ENCODE data around the gene INPP5A. TPM values are rescaled to one million over a fixed set of nuclear protein-coding genes. Genes with fewer than 3 reads are reported as not detected.

INPP5A gene
- total and polyA plus RNA-seq, 2 of the 13 experiments (the other 11 are each of a cell fraction or from before 2014, with no cell fraction given): 17.5 to 37.9 TPM

- H3K9me3 ChIP-seq (ENCODE audit: low read length): no peaks in the 10 kb centered on the region
- no peak for ATAC-seq
- no TSS peak for BruUV-seq (replicated peaks)
- intact Hi-C loops (cut with micrococcal nuclease; ENCODE audit: unreplicated experiment): loop anchor here (5.0 kb wide), 1 partner anchor 353 kb away; no protein-coding TSS in a partner anchor
- no peak overlapping the region for H3K4me3 ChIP-seq (replicated peaks in 1 of 3; ENCODE audit: insufficient read depth in 1 of 3, low read depth in 2 of 3, low read length in 3 of 3)
- no peak overlapping the region for H3K9ac ChIP-seq (ENCODE audit: insufficient read depth, low read depth, low read length)
- in situ Hi-C loops (cut with HindIII; ENCODE audit: extremely low pct_ligation_motif_present, low pct_unique_long_range_greater_than_20kb): no loop called here
- no peaks in the 10 kb centered on the region for H3K4me1 ChIP-seq (ENCODE audit: insufficient read depth, low read length)
- ChIA-PET CTCF (ENCODE audit: low intra/inter-chr PET ratio, low total read pairs) (no interaction called here), POLR2A (no interaction called here)
- no peak overlapping the region for H3K27ac ChIP-seq (ENCODE audit: extremely low read length, insufficient read depth, low read length)
- TF ChIP-seq ZKSCAN5 (CRISPR knock-in tag; IDR thresholded peaks at IDR 0.05) (no peak), FOXC1 (CRISPR knock-in tag; IDR thresholded peaks at IDR 0.05; ENCODE audit: borderline replicate concordance) (no peak), USF2 (IDR thresholded peaks at IDR 0.05; ENCODE audit: low read depth, low read length) (no peak), USF2 (CRISPR knock-in tag; IDR thresholded peaks at IDR 0.05; ENCODE audit: borderline replicate concordance) (no peak)
- no peak for FAIRE-seq
- 92% methylated on average over 11 of the region's 30 CpGs for WGBS (ENCODE audit: low lambda C conversion rate)
- H3K79me2 ChIP-seq (ENCODE audit: insufficient read depth, low read length): no peaks in the 10 kb centered on the region
- no peak overlapping the region for H2AFZ ChIP-seq (ENCODE audit: low read length)
- no peak for DNase-seq (ENCODE audit: low spot score)
- no peaks in the 10 kb centered on the region for H4K20me1 ChIP-seq (ENCODE audit: insufficient read depth, low read length)
- no peaks in the 10 kb centered on the region for H3K27me3 ChIP-seq (ENCODE audit: control insufficient read depth in 1 of 2, insufficient read depth in 2 of 2, low read length in 2 of 2)
- no peak overlapping the region for H3K4me2 ChIP-seq (ENCODE audit: low read depth, low read length)
- H3K36me3 ChIP-seq (replicated peaks in 1 of 2; ENCODE audit: control insufficient read depth in 1 of 2, insufficient read depth in 2 of 2, low read length in 2 of 2): no peaks in the 10 kb centered on the region; a peak in 1 of 5 replicates
Observed at GRCh38 chr10:132644527-132645246, 107.1 kb downstream of the INPP5A start.

- ATAC-seq (no peak), DNase-seq (ENCODE audit: low spot score) (no peak), FAIRE-seq (no peak)
- Histone ChIP-seq H4K20me1 (ENCODE audit: insufficient read depth, low read length) (no peaks in the 10 kb centered on the region), H3K27me3 (ENCODE audit: control insufficient read depth in 1 of 2, insufficient read depth in 2 of 2, low read length in 2 of 2) (no peaks in the 10 kb centered on the region), H3K79me2 (ENCODE audit: insufficient read depth, low read length) (no peaks in the 10 kb centered on the region), H3K9me3 (ENCODE audit: low read length) (no peaks in the 10 kb centered on the region), H3K36me3 (replicated peaks in 1 of 2; ENCODE audit: control insufficient read depth in 1 of 2, insufficient read depth in 2 of 2, low read length in 2 of 2) (no peaks in the 10 kb centered on the region; a peak in 1 of 5 replicates), H3K9ac (ENCODE audit: insufficient read depth, low read depth, low read length) (no peak overlapping the region), H3K4me3 (replicated peaks in 1 of 3; ENCODE audit: insufficient read depth in 1 of 3, low read depth in 2 of 3, low read length in 3 of 3) (no peak overlapping the region), H2AFZ (ENCODE audit: low read length) (no peak overlapping the region), H3K27ac (ENCODE audit: extremely low read length, insufficient read depth, low read length) (no peak overlapping the region), H3K4me1 (ENCODE audit: insufficient read depth, low read length) (no peaks in the 10 kb centered on the region), H3K4me2 (ENCODE audit: low read depth, low read length) (no peak overlapping the region)
- in situ Hi-C loops (cut with HindIII; ENCODE audit: extremely low pct_ligation_motif_present, low pct_unique_long_range_greater_than_20kb) (no loop called here), intact Hi-C loops (cut with micrococcal nuclease; ENCODE audit: unreplicated experiment) (loop anchor here (5.0 kb wide), 1 partner anchor 352 kb away; no protein-coding TSS in a partner anchor)
- no TSS peak for BruUV-seq (replicated peaks)
- CTCF ChIA-PET (ENCODE audit: low intra/inter-chr PET ratio, low total read pairs): no interaction called here
- no peak for TF ChIP-seq ZBTB3 (CRISPR knock-in tag; IDR thresholded peaks at IDR 0.05; ENCODE audit: borderline replicate concordance, low read depth)
- TF ChIP-seq ZMYM3 (CRISPR knock-in tag; IDR thresholded peaks at IDR 0.05): no peak
- 97% methylated on average over 6 of the region's 14 CpGs for WGBS (ENCODE audit: low lambda C conversion rate)
- POLR2A ChIA-PET: no interaction called here
Observed at GRCh38 chr10:132645247-132645530, 107.6 kb downstream of the INPP5A start.

All from HepG2 (cell line).